Vagina (tissue), 2 donors: Measurements from ENCODE around the gene SIRT3. TPM values are rescaled to one million over a fixed set of nuclear protein-coding genes. Genes with fewer than 3 reads are reported as not detected.

Experiments used
- DNase-seq, 2 donors: peaks; one replicate each; pipeline ENCODE4 v3.0.0-alpha.2; 2017; ENCODE audit errors: extremely low spot score in 2 of 2
- H3K27ac ChIP-seq: fragments of 200-600 bp; sonication (generic); one replicate; pipeline ENCODE4 v1.5.1; 2019
- H3K27me3 ChIP-seq: fragments of 200-600 bp; sonication (generic); one replicate; pipeline ENCODE4 v1.5.1; 2019
- H3K36me3 ChIP-seq, 2 donors: fragments of 200-600 bp; sonication (generic); one replicate each; pipeline ENCODE4 v1.5.1; 2017 to 2019
- H3K4me1 ChIP-seq: fragments of 200-600 bp; sonication (generic); one replicate; pipeline ENCODE4 v1.5.1; 2019
- H3K4me3 ChIP-seq, 2 donors: fragments of 200-600 bp; sonication (generic); 1 replicate in 1 of 2; 2 replicates in 1 of 2; pipeline ENCODE4 v1.5.1; 2016 to 2019
- H3K9me3 ChIP-seq: fragments of 200-600 bp; sonication (generic); one replicate; pipeline ENCODE4 v1.5.1; 2019
- CTCF ChIP-seq, 3 experiments: fragments of 450-650 bp in 2 of 3; fragments of 200-600 bp in 1 of 3; sonication (generic) in 1 of 3; IDR thresholded peaks; one replicate each; pipeline ENCODE4 v1.5.1; 2017 to 2019; ENCODE audit warnings: antibody characterized with exemption in 3 of 3, mild to moderate bottlenecking in 2 of 3, moderate library complexity in 2 of 3
- POLR2A ChIP-seq, 2 donors: fragments of 450-650 bp; IDR thresholded peaks; one replicate each; pipeline ENCODE4 v1.6.1; 2017; ENCODE audit warnings: antibody characterized with exemption in 2 of 2, mild to moderate bottlenecking in 2 of 2, moderate library complexity in 2 of 2
- POLR2AphosphoS5 ChIP-seq, 2 donors: sonication (generic); formaldehyde crosslinking; IDR thresholded peaks; one replicate each; pipeline ENCODE4 v1.9.0; 2017; ENCODE audit warnings: antibody characterized with exemption in 2 of 2, mild to moderate bottlenecking in 2 of 2, low read depth in 1 of 2; ENCODE audit not compliant: insufficient read depth in 1 of 2
- intact Hi-C: fragments of 100-400 bp; cut with DNase I; formaldehyde crosslinking; loops from one replicate; pipeline ENCODE4 v1.15.1; 2023
- total RNA-seq: library from RNA; depleted of rRNA; stranded (reverse); fragments of >200 nt; gene quantifications from one replicate; pipeline ENCODE4 v1.2.3, GENCODE V29; 2016

SIRT3 gene
- total RNA-seq: 5.6 TPM

GRCh38 chr11:235997-236773 lies at the start of gene SIRT3:
SIRT3 (minus strand) TSS chr11:236342; CDS start chr11:236328, 14 bp downstream.
- TF ChIP-seq POLR2A (IDR thresholded peaks at IDR 0.05): peak in 1 of 2 donors; percentile 29
- TF ChIP-seq POLR2AphosphoS5 (IDR thresholded peaks at IDR 0.05; ENCODE audit: insufficient read depth in 1 of 2, low read depth in 1 of 2): no peak
- peak in 1 of 3 experiments; percentile 42 for TF ChIP-seq CTCF (IDR thresholded peaks at IDR 0.05)
- no peaks in the 10 kb centered on the region for H3K27me3 ChIP-seq

GRCh38 chr11:285894-286220 lies 49.7 kb upstream of the SIRT3 start:
- DNase-seq: no peak
- peaks cover 14% of the 10 kb centered on the region for H3K27me3 ChIP-seq
- intact Hi-C loops: no loop called here

More at GRCh38 chr11:235997-236773, at the start of gene SIRT3:
- Histone ChIP-seq H3K4me3 (peak within 1 kb of the TSS; percentile 60 to 92), H3K4me1 (peaks cover 25% of the 10 kb centered on the region), H3K27ac (peak within 1 kb of the TSS; percentile 90), H3K36me3 (peaks cover 0 to 11% of the 10 kb centered on the region in 2 donors), H3K9me3 (no peaks in the 10 kb centered on the region)
- no peak for DNase-seq
- intact Hi-C loops: no loop called here

GRCh38 chr11:285021-285893 lies 49.1 kb upstream of the SIRT3 start:
- Histone ChIP-seq H3K9me3 (no peaks in the 10 kb centered on the region), H3K36me3 (no peaks in the 10 kb centered on the region), H3K27me3 (peaks cover 16% of the 10 kb centered on the region), H3K4me3 (no peak overlapping the region), H3K4me1 (peaks cover 26% of the 10 kb centered on the region), H3K27ac (no peak overlapping the region)
- intact Hi-C loops: no loop called here
- DNase-seq: no peak
- TF ChIP-seq POLR2A (IDR thresholded peaks at IDR 0.05): no peak
- no peak for TF ChIP-seq POLR2AphosphoS5 (IDR thresholded peaks at IDR 0.05; ENCODE audit: insufficient read depth in 1 of 2, low read depth in 1 of 2)
- TF ChIP-seq CTCF (IDR thresholded peaks at IDR 0.05): no peak

More at GRCh38 chr11:285894-286220, 49.7 kb upstream of the SIRT3 start:
- TF ChIP-seq POLR2AphosphoS5 (IDR thresholded peaks at IDR 0.05; ENCODE audit: insufficient read depth in 1 of 2, low read depth in 1 of 2) (no peak), CTCF (IDR thresholded peaks at IDR 0.05) (no peak), POLR2A (IDR thresholded peaks at IDR 0.05) (no peak)
- Histone ChIP-seq H3K9me3 (no peaks in the 10 kb centered on the region), H3K4me1 (peaks cover 26% of the 10 kb centered on the region), H3K4me3 (no peak overlapping the region), H3K36me3 (no peaks in the 10 kb centered on the region), H3K27ac (no peak overlapping the region)

- Histone ChIP-seq H3K4me1 (peaks cover 29% of the 10 kb centered on the region), H3K4me3 (no peak overlapping the region), H3K27me3 (peaks cover 24% of the 10 kb centered on the region), H3K27ac (no peak overlapping the region), H3K9me3 (no peaks in the 10 kb centered on the region), H3K36me3 (no peaks in the 10 kb centered on the region)
- no peak for TF ChIP-seq POLR2AphosphoS5 (IDR thresholded peaks at IDR 0.05; ENCODE audit: insufficient read depth in 1 of 2, low read depth in 1 of 2)
- TF ChIP-seq POLR2A (IDR thresholded peaks at IDR 0.05): no peak
- no peak for TF ChIP-seq CTCF (IDR thresholded peaks at IDR 0.05)
- DNase-seq: no peak
- intact Hi-C loops: no loop called here
These were observed 48.2 kb upstream of the SIRT3 start for GRCh38 chr11:284105-285020.
